Left renal pelvis (tissue), 4 donors: Measurements from ENCODE around the gene ENO2. TPM values are rescaled to one million over a fixed set of nuclear protein-coding genes. Genes with fewer than 3 reads are reported as not detected.

Experiments used
- DNase-seq, 4 donors: peaks; one replicate each; pipeline ENCODE4 v3.0.0-alpha.2; 2013; ENCODE audit warnings: low read depth in 4 of 4, low spot score in 3 of 4
- polyA plus RNA-seq, 4 donors: library from polyadenylated mRNA; unstranded; fragments of 120-200 nt; gene quantifications; one replicate each; pipeline ENCODE4 v1.2.1, GENCODE V29; 2013; ENCODE audit not compliant: insufficient read length in 4 of 4

The ENO2 gene
- polyA plus RNA-seq, 4 donors, result 10.5 to 16.4 (median 14.2) TPM

DNA sequence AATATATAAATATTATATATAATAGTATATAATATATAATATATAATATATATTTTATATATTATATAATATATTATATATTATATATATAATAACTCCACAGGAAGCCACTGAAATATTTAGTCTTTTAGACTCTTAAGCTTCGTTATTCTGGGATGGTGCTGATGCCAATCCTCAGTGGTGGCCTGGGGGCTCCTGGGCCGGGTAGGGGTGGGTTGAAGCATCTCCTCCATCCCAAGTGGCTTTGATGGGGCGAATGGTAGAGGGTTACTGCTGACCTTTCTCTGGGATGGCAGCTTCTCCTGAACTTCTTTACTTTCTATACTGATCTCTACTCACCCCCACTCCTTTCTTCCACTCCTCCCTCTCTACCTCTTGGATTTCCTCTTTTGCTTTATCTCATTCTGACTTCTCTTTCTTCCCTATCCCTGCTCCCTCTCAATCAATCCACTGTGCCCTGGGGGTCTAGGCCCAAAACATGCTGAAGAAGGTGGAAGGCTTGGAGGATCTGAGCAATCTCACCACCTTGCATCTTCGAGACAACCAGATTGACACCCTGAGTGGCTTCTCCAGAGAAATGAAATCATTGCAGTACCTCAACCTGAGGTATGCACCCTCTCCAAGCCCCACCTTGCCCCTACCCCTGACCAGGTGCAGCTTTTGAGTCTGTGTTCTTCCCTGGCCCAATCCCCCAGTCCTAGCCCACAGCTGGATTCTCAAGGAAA lies 4.8 kb upstream of the ENO2 start:
- DNase-seq, result no peak

DNA sequence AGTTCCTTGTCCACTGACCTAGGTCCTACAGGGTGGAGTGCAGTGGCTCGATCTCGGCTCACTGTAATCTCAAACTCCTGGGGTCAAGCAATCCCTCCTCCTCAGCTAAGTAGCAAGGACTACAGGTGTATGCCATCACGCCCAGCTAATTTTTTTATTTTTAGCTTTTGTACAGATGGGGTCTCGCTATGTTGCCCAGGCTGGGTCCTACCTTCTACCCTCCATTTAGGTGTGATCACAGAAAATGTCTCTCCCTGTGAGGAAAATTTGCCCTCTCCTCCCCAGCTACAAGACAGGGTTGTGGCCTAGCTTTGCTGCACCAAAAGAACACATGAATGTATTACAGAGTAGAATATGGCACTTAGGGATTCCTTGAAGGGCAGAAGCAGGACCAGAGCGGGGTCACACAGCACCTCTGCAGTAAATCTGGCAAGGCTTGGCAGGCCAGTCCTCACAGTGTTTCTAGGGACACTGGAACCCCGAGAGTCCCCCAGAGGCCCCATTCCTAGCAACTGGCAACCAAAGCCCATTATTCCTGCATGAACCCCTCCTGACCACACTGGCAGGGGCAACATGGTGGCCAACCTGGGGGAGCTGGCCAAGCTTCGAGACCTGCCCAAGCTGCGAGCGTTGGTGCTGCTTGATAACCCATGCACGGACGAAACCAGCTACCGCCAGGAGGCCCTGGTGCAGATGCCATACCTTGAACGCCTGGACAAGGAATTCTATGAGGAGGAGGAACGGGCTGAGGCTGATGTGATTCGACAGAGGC lies 2.0 kb upstream of the ENO2 start:
- DNase-seq, result no peak

DNA sequence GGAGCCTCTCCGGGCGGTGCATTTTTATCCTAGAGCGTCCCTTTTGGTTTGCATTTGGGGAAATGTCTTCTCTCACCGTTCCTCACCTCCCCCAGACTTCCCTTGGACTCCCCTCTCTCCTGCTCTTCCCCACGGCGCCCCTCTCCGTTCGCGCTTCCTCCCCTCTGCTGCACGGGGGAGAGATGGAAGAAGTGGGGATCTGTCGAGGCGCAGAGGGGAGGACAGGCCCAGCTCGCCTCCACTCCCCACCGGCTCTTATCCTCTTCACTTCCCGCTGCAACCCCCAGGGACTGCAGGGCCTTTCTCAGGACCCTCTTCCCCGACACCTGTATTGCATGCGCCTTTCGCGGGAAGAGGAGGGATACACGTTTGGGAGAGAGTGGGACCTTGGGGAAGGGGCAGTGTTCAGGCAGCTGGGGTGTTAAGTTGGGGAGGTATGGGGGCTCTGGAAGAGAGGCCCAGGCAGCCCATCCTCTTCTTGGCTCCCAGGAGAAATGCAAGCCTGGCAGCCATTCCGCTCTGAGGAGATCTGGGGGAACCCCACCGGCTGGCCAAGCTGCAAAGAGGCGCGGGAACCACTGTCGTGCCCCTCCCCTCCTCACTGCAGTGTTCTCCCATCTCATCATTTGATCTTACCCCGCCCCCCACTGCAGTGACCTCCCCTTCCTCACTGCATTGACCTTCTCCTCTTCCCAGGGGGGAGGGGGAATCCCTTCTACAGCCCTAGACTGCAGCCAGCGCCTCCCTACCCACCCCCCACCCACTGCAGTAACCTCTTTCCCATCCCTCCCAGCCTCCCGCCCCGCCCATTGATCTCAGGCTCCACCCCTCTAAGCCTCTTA lies 788 bp downstream of the ENO2 start:
- no peak for DNase-seq

DNA sequence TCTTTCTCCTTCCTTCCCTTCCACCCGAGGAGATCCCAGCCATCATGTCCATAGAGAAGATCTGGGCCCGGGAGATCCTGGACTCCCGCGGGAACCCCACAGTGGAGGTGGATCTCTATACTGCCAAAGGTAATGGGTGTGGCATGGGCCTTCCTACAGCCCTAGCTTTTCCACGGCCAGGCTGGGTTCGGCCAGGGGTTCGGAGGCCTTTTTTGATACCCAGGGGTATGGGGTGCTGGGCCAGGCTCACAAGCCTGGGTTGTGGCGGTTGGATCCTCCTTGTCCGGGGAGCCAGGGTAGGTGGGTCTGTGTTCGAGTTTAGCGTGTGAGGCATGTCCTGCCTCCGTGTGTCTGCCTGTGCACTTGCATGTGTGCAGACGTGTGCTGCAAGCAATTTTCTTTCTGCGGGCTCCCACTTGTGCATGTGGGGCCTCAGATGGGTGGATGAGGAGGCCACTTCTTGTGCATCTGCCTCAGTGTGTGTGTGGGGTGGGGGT lies 1.5 kb downstream of the ENO2 start:
- DNase-seq, result no peak

- DNase-seq, result no peak
Measured at GRCh38 chr12:6916426-6917200, 2.2 kb downstream of the ENO2 start.

GRCh38 chr12:6917491-6918231 lies 3.3 kb downstream of the ENO2 start:
- DNase-seq, result no peak

GRCh38 chr12:6919588-6919987 lies 5.2 kb downstream of the ENO2 start:
- no peak for DNase-seq

DNA sequence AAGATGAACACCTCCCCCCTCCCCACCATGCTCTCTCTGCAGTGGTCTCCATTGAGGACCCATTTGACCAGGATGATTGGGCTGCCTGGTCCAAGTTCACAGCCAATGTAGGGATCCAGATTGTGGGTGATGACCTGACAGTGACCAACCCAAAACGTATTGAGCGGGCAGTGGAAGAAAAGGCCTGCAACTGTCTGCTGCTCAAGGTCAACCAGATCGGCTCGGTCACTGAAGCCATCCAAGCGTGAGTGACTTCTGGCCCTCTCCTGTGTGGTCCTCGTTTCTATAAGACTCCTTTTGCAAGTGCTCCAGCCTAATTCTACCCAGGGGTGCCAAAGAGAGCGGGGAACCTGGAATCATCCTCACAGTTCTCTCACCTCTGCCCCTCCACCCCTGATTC lies 7.2 kb downstream of the ENO2 start:
- DNase-seq, result no peak

GRCh38 chr12:6921996-6922946 lies 7.9 kb downstream of the ENO2 start:
- no peak for DNase-seq

GRCh38 chr12:6923003-6923732 lies 8.8 kb downstream of the ENO2 start:
- DNase-seq, result no peak

DNA sequence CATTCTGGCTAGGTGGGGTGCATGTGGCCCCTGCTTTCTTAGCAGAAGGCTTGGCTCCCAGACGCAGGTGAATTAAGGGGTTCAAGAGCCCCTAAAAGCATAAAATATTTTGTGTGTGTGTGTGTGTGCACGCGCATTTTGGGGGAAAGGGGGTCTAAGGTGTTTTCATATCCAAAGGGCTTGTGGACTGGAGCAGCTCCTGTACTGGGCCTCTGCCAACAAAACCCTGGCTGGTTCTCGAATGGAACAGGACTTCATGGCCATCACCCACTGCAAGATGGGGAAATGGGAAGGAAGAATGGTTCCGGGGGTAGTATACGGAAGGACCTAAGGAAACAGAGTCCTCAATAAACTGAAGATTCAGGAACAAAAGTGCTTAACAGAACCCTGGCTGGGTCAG lies 9.5 kb downstream of the ENO2 start:
- DNase-seq, result no peak

GRCh38 chr12:6925239-6925539 lies 10.8 kb downstream of the ENO2 start:
- DNase-seq, result no peak

GRCh38 chr12:6925540-6926279 lies 11.3 kb downstream of the ENO2 start:
- no peak for DNase-seq

- peak in 3 of 4 donors; percentile 83 to 88 (median 83) for DNase-seq
Measured at GRCh38 chr12:6927379-6928021, 13.1 kb downstream of the ENO2 start, which contains the start of gene ATN1. TSS of gene ATN1 (plus strand) at chr12:6927959. CDS start at chr12:6934002, 6,043 bp downstream.

DNA sequence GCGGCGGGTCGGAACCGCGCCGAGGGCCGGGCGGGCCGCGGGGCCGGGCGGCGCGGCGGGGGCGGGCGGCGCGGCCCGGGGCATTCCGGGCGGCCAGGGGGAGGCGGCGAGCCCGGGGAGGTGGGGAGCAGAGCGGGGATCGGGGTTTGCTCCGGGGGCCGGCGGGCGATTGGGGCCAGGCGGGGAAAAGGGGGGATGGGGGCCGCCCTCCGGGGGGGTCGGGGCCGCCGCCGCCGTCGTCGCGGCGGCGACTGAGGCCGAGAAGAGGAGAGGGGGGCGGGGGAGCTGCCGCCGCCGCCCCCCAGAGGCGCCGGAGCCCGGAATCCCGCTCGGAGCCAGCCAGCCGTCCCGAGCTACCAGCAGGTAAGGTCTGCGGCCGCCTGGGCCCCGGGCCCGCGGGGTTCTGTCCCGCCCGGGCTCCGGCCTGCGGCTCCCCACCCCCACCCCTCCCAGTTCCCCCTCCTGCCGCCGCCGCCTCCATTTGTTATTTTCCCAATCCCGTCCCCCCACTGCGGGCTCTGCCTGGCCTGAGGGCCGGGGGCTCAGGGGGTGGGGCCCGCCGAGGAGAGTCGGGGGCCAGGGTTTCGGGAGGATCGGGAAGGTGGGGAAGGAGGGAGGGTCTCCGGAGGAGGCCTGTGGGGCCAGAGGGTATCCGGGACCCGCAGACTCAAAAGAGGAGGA lies 13.8 kb downstream of the ENO2 start:
- DNase-seq, result no peak
